Uterus (tissue), 2 donors: ENCODE results near the gene MAB21L2.

ENCODE experiments used
- POLR2A ChIP-seq, 2 donors: fragments of 450-650 bp; IDR thresholded peaks; one replicate each; pipeline ENCODE4 v1.6.1; 2016; ENCODE audit warnings: antibody characterized with exemption in 2 of 2, mild to moderate bottlenecking in 1 of 2, moderate library complexity in 1 of 2
- TF ChIP-seq, protein P1 (sequence below), 4 experiments: fragments of 200-600 bp in 2 of 4; fragments of 450-650 bp in 2 of 4; sonication (generic) in 2 of 4; IDR thresholded peaks; one replicate each; pipeline ENCODE4 v1.5.1; 2016 to 2019; ENCODE audit warnings: antibody characterized with exemption in 4 of 4, mild to moderate bottlenecking in 2 of 4, moderate library complexity in 1 of 4

GRCh38 chr4:150562751-150563150 lies 19.2 kb upstream of the MAB21L2 start:
- TF ChIP-seq POLR2A (IDR thresholded peaks at IDR 0.05) = no peak
- TF ChIP-seq, protein P1, sequence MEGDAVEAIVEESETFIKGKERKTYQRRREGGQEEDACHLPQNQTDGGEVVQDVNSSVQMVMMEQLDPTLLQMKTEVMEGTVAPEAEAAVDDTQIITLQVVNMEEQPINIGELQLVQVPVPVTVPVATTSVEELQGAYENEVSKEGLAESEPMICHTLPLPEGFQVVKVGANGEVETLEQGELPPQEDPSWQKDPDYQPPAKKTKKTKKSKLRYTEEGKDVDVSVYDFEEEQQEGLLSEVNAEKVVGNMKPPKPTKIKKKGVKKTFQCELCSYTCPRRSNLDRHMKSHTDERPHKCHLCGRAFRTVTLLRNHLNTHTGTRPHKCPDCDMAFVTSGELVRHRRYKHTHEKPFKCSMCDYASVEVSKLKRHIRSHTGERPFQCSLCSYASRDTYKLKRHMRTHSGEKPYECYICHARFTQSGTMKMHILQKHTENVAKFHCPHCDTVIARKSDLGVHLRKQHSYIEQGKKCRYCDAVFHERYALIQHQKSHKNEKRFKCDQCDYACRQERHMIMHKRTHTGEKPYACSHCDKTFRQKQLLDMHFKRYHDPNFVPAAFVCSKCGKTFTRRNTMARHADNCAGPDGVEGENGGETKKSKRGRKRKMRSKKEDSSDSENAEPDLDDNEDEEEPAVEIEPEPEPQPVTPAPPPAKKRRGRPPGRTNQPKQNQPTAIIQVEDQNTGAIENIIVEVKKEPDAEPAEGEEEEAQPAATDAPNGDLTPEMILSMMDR (IDR thresholded peaks at IDR 0.05) = no peak
